Left ventricle myocardium inferior (tissue), 1 donor: ENCODE measurements around the gene ANKRD24. TPM values are rescaled to one million over a fixed set of nuclear protein-coding genes. Genes with fewer than 3 reads are reported as not detected.
A peak's percentile ranks its signal among the peaks of the same experiment; 100 is the strongest.
"Not testable (repeated sequence)": the region's sequence is repeated elsewhere in the genome, so short reads cannot be mapped to it uniquely, and the experiment has no call there.

Experiments
- DNase-seq: peaks from one replicate; pipeline ENCODE4 v3.0.0-alpha.2; 2020
- H3K27ac ChIP-seq: fragments of 200-600 bp; replicated peaks from 2 replicates; pipeline ENCODE4 v1.8.0; 2021
- H3K27me3 ChIP-seq: fragments of 200-600 bp; 2 replicates; pipeline ENCODE4 v1.8.0; 2021; ENCODE audit warnings: low read depth
- H3K36me3 ChIP-seq: fragments of 200-600 bp; 2 replicates; pipeline ENCODE4 v1.8.0; 2021
- H3K4me1 ChIP-seq: fragments of 200-600 bp; 2 replicates; pipeline ENCODE4 v1.8.0; 2021
- H3K4me3 ChIP-seq: fragments of 200-600 bp; 2 replicates; pipeline ENCODE4 v1.8.0; 2021; ENCODE audit warnings: mild to moderate bottlenecking, moderate library complexity
- H3K9me3 ChIP-seq: fragments of 200-600 bp; replicated peaks from 2 replicates; pipeline ENCODE4 v1.8.0; 2021
- intact Hi-C: fragments of 100-400 bp; cut with micrococcal nuclease; formaldehyde crosslinking; loops from one replicate; pipeline ENCODE4 v1.11.0; 2022
- total RNA-seq: library from RNA; stranded (reverse); fragmentation: NEBNext Ultra II Directional; extraction: Animal tissue kit (Norgen Biotek cat#: 25700); gene quantifications from one replicate; pipeline ENCODE4 v1.2.1, GENCODE V29; 2021
- TF ChIP-seq, protein P1 (sequence below): fragments of 200-600 bp; IDR thresholded peaks from 2 replicates; pipeline ENCODE4 v1.8.0; 2021; ENCODE audit warnings: antibody characterized with exemption, mild to moderate bottlenecking, borderline replicate concordance
- donor health status: DM: no; HTN: yes; CAD: no; lungs with severe emphysema.

The ANKRD24 gene
- total RNA-seq, 1 donor from 2014 or later = 0.22 TPM

DNA sequence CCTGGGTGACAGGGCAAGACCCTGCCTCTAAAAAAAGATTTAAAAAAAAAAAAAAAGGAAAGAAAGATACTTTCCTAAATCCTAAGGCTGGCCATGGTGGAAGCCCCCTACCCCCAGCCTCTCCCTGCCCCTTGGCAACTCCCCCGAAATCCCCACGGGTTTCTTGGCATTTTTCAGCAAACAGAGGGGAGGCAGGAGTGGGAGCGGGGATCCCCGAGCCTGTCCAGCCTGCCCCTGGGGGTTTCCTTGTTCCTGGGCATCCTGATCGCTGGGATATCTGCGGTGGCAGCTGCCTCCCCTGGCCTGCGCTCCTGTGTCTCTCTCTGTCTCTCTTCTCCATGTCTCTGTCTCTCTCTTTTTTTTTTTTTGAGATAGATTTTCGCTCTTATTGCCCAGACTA is 43.4 kb downstream of the ANKRD24 start:
- no peaks in the 10 kb centered on the region for H3K36me3 ChIP-seq
- intact Hi-C loops = no loop called here
- TF ChIP-seq, protein P1, sequence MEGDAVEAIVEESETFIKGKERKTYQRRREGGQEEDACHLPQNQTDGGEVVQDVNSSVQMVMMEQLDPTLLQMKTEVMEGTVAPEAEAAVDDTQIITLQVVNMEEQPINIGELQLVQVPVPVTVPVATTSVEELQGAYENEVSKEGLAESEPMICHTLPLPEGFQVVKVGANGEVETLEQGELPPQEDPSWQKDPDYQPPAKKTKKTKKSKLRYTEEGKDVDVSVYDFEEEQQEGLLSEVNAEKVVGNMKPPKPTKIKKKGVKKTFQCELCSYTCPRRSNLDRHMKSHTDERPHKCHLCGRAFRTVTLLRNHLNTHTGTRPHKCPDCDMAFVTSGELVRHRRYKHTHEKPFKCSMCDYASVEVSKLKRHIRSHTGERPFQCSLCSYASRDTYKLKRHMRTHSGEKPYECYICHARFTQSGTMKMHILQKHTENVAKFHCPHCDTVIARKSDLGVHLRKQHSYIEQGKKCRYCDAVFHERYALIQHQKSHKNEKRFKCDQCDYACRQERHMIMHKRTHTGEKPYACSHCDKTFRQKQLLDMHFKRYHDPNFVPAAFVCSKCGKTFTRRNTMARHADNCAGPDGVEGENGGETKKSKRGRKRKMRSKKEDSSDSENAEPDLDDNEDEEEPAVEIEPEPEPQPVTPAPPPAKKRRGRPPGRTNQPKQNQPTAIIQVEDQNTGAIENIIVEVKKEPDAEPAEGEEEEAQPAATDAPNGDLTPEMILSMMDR = no peak
- no peak overlapping the region for H3K27ac ChIP-seq
- H3K27me3 ChIP-seq = peaks cover 63% of the 10 kb centered on the region
- no peaks in the 10 kb centered on the region for H3K9me3 ChIP-seq
- H3K4me1 ChIP-seq = peaks cover 6% of the 10 kb centered on the region
- no peak overlapping the region for H3K4me3 ChIP-seq
- no peak for DNase-seq

DNA sequence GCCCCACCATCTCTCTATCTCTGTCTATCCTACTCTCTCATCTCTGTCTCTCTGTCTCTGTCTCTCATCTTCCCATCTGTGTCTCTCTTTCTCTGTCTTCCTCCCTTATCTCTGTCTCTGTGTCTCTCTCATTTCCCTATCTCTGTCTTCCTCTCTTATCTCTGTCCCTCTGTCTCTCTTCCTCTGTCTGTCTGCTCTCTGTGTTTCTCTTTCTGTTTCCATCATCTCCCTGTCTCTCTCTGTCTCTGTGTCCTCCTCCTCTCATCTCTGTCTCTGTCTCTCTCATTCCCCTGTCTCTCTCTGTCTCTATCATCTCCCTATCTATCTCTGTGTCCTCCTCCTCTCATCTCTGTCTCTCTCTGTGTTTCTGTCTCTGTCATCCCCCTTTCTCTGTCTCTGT is 45.3 kb downstream of the ANKRD24 start:
- peaks cover 82% of the 10 kb centered on the region for H3K27me3 ChIP-seq

DNA sequence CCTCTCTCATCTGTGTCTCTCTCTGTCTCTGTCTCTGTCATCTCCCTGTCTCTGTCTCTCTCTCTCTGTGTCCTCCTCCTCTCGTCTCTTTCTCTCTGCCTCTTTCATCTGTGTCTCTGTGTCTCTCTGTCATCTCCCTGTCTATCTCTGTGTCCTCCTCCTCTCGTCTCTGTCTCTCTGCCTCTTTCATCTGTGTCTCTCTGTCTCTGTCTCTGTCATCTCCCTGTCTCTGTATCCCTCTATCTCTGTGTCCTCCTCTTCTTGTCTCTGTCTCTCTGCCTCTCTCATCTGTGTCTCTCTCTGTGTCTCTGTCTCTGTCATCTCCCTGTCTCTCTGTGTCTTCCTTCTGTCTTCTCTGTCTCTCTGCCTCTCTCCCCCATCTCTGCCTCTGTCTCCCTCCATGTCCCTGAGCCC is 46.3 kb downstream of the ANKRD24 start:
- Histone ChIP-seq H3K27ac (no peak overlapping the region), H3K4me1 (peaks cover 6% of the 10 kb centered on the region), H3K27me3 (peaks cover 92% of the 10 kb centered on the region), H3K36me3 (no peaks in the 10 kb centered on the region), H3K9me3 (no peaks in the 10 kb centered on the region), H3K4me3 (no peak overlapping the region)
- TF ChIP-seq, protein P1 = no peak
- DNase-seq = no peak
- intact Hi-C loops = no loop called here

More for the DNA sequence above, 45.3 kb downstream of the ANKRD24 start:
- H3K4me3 ChIP-seq = no peak overlapping the region
- no peak overlapping the region for H3K27ac ChIP-seq
- peaks cover 6% of the 10 kb centered on the region for H3K4me1 ChIP-seq
- H3K9me3 ChIP-seq = no peaks in the 10 kb centered on the region
- no peak for DNase-seq
- TF ChIP-seq, protein P1 = no peak
- intact Hi-C loops = no loop called here
- no peaks in the 10 kb centered on the region for H3K36me3 ChIP-seq

DNA sequence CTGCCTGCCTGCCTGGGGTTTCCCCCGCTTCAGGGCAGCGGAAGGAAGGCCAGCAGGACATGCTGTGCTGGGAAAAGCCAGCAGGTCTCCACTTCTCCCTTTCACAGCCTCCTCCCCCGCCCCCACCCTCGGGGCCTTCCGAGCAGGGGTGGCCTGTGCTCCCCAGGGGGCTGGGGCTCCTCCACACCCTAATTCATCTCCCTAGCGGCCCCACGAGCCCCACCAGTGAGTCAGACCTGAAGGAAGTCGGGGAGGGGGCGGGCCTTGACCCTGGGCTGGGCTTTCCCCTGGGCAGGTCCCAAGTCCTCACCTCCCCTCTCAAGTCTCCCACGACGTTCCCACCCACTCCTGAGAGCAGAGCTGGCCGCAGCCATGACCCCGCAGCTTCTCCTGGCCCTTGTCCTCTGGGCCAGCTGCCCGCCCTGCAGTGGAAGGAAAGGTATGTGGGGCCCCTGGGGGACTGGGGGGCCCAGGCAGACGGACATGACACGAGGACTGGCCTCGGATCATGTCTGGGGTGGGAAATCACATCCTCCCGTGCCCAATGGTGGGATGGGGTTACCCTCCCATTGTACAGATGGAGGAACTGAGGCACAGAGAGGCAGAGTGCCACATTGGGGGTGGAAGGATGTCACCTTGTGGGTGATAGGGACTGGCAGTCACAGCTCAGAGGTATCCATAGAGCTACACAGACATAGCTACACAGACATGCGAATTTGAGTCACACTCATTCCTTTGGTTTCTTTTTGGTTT is 46.9 kb downstream of the ANKRD24 start, which contains the start of gene EBI3:
TSS of gene EBI3 (plus strand) at position 345 of the 753 bp plus-strand sequence. CDS start at position 373, 28 bp downstream.
- Histone ChIP-seq H3K27ac (no peak within 1 kb of the TSS), H3K27me3 (peaks cover 93% of the 10 kb centered on the region), H3K9me3 (no peaks in the 10 kb centered on the region), H3K4me3 (peak within 1 kb of the TSS; percentile 17), H3K4me1 (peaks cover 6% of the 10 kb centered on the region), H3K36me3 (no peaks in the 10 kb centered on the region)
- TF ChIP-seq, protein P1 = no peak
- DNase-seq = peak; percentile 36
- intact Hi-C loops = no loop called here

DNA sequence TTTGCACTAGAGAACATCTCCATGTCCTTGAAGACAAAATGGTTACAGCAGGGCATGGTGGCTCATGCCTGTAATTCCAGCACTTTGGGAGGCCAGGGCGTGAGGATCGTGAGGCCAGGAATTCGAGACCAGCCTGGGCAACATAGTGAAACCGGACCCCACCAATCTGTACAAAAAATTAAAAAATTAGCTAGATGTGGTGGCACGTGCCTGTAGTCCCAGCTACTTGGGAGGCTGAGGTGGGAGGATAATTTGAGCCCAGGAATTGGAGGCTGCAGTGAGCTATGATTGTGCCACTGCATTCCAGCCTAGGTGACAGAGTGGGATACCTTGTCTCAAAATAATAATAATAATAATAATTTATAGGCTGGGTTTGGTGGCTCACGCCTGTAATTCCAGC is 47.7 kb downstream of the ANKRD24 start:
- H3K36me3 ChIP-seq, DNase-seq, H3K9me3 ChIP-seq, H3K27ac ChIP-seq, intact Hi-C loops, H3K4me1 ChIP-seq, H3K4me3 ChIP-seq: not testable (repeated sequence)
- H3K27me3 ChIP-seq = peaks cover 96% of the 10 kb centered on the region

DNA sequence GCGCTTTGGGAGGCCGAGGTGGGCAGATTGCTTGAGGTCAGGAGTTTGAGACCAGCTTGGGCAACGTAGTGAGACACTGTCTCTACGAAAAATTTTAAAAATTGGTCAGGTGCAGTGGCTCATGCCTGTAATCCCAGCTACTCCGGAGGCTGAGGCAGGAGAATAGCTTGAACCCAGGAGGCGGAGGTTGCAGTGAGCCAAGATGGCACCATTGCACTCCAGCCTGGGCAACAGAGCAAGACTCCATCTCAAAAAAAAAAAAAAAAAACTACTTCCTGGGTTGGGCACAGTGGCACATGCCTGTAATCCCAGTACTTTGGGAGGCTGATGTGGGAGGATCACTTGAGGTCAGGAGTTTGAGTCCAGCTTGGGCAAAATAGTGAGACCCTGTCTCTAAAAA is 49.0 kb downstream of the ANKRD24 start:
- H3K27ac ChIP-seq, intact Hi-C loops, H3K4me1 ChIP-seq, H3K36me3 ChIP-seq, DNase-seq, H3K9me3 ChIP-seq, H3K4me3 ChIP-seq: not testable (repeated sequence)
- peaks cover 88% of the 10 kb centered on the region for H3K27me3 ChIP-seq

DNA sequence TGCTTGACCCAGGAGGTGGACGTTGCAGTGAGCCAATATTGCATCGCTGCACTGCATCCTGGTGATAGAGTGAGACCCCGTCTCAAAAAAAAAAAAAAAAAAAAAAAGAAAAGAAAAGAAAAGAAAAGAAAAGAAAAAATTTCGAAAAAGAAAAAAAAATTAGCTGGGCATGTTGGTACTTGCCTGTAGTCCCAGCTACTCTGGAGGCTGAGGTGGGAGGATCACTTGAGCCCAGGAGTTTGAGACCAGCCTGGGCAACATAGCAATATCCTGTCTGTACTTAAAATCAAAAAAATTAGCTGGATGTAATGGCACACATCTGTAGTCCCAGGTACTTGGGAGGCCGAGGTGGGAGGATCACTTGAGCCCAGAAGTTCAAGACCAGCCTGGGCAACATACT is 49.6 kb downstream of the ANKRD24 start:
- H3K27ac ChIP-seq, H3K4me1 ChIP-seq, H3K4me3 ChIP-seq, H3K36me3 ChIP-seq, intact Hi-C loops, H3K9me3 ChIP-seq, DNase-seq: not testable (repeated sequence)
- H3K27me3 ChIP-seq = peaks cover 92% of the 10 kb centered on the region
